GM12878 (cell line): ENCODE results near the gene FBXL19. TPM values are rescaled to one million over a fixed set of nuclear protein-coding genes. Genes with fewer than 3 reads are reported as not detected.

Source experiments
- ATAC-seq: fragments of 200-7000 bp; cut with Tn5 transposase; 3 replicates; pipeline ENCODE4 v1.9.1; 2020; ENCODE audit warnings: mild to moderate bottlenecking, moderate library complexity
- BruUV-seq: library from RNA; stranded (reverse); fragments of 400-500 nt; replicated peaks from 2 replicates; lab custom pipeline; 2021; lab: Mats Ljungman, UMichigan
- CTCF ChIA-PET: fragments of 300-600 bp; sonication (Branson Sonifier 250); formaldehyde crosslinking; extraction: SDS; loops from one replicate; lab custom pipeline; 2021; ENCODE audit warnings: inconsistent platforms; lab: Yijun Ruan, JAX
- POLR2A ChIA-PET: fragments of 350-600 bp; formaldehyde crosslinking; extraction: SDS; loops from one replicate; lab custom pipeline; 2021; ENCODE audit warnings: inconsistent platforms; lab: Charles Lee
- RAD21 ChIA-PET: fragments of 300-600 bp; sonication (Branson Sonifier 250); formaldehyde crosslinking; loops from one replicate; lab custom pipeline; 2023; ENCODE audit warnings: antibody characterized with exemption; ENCODE audit not compliant: unreplicated experiment; lab: Charles Lee
- SMC1A ChIA-PET: fragments of 300-600 bp; sonication (Branson Sonifier 250); formaldehyde crosslinking; loops from one replicate; lab custom pipeline; 2023; ENCODE audit not compliant: unreplicated experiment, uncharacterized antibody; lab: Charles Lee
- DNase-seq: peaks from one replicate; pipeline ENCODE4 v3.0.0-alpha.2; 2011; ENCODE audit warnings: low read depth, low spot score
- FAIRE-seq: peaks from 3 replicates; lab custom pipeline; 2011; peaks lifted over from hg19 to GRCh38; lab: Jason Lieb, UNC
- H2AFZ ChIP-seq: 2 replicates; pipeline ENCODE4 v1.6.0; 2011; ENCODE audit warnings: low read depth, low read length, control low read depth; ENCODE audit not compliant: control insufficient read depth
- H3K27ac ChIP-seq: 2 replicates; pipeline ENCODE4 v1.5.1; 2011; ENCODE audit warnings: control low read depth; ENCODE audit not compliant: control insufficient read depth, insufficient read depth
- H3K27me3 ChIP-seq, 2 experiments: replicated peaks in 1 of 2; 2 replicates each; pipeline versions ENCODE4 v1.6.0 to v1.6.1; 2011; ENCODE audit warnings: low read length in 1 of 2; ENCODE audit not compliant: control insufficient read depth in 2 of 2, insufficient read depth in 2 of 2
- H3K36me3 ChIP-seq, 2 experiments: 2 replicates each; pipeline ENCODE4 v1.5.1; 2011; ENCODE audit warnings: low read length in 1 of 2; ENCODE audit not compliant: control insufficient read depth in 2 of 2, insufficient read depth in 2 of 2
- H3K4me1 ChIP-seq: 2 replicates; pipeline ENCODE4 v1.6.1; 2011; ENCODE audit warnings: mild to moderate bottlenecking, low read length, moderate library complexity, mixed read lengths; ENCODE audit not compliant: control insufficient read depth, insufficient read depth
- H3K4me2 ChIP-seq: 2 replicates; pipeline ENCODE4 v1.6.0; 2011; ENCODE audit warnings: control low read depth; ENCODE audit not compliant: control insufficient read depth, insufficient read depth
- H3K4me3 ChIP-seq: fragments of 200-600 bp; sonication (generic); 2 replicates; pipeline ENCODE4 v1.5.1; 2016
- H3K79me2 ChIP-seq: 2 replicates; pipeline ENCODE4 v1.6.0; 2011; ENCODE audit warnings: low read length; ENCODE audit not compliant: control insufficient read depth, insufficient read depth
- H3K9ac ChIP-seq: 2 replicates; pipeline ENCODE4 v1.8.0; 2011; ENCODE audit warnings: low read length, control low read depth, mixed read lengths; ENCODE audit not compliant: control insufficient read depth, insufficient read depth
- H3K9me3 ChIP-seq: replicated peaks from 3 replicates; pipeline ENCODE4 v1.5.1; 2011; ENCODE audit warnings: mild to moderate bottlenecking, low read length; ENCODE audit not compliant: control insufficient read depth, insufficient read depth
- H4K20me1 ChIP-seq: 2 replicates; pipeline ENCODE4 v1.6.0; 2011; ENCODE audit not compliant: control insufficient read depth, insufficient read depth
- BRCA1 ChIP-seq: IDR thresholded peaks from 2 replicates; pipeline ENCODE4 v1.6.1; 2011; ENCODE audit warnings: low read depth, low read length, improper control_type of control experiment
- CHD2 ChIP-seq: IDR thresholded peaks from 2 replicates; pipeline ENCODE4 v1.6.1; 2011; ENCODE audit warnings: low read depth, low read length, improper control_type of control experiment, borderline replicate concordance
- CREM ChIP-seq: IDR thresholded peaks from 2 replicates; pipeline ENCODE4 v1.6.1; 2014; ENCODE audit warnings: antibody characterized with exemption, low read depth
- HCFC1 ChIP-seq: fragments of 150-350 bp; IDR thresholded peaks from 2 replicates; pipeline ENCODE4 v1.6.1; 2014; ENCODE audit warnings: low read length
- SPI1 ChIP-seq: IDR thresholded peaks from 2 replicates; pipeline ENCODE4 v1.6.1; 2011; ENCODE audit warnings: low read depth, mild to moderate bottlenecking, low read length, moderate library complexity, borderline replicate concordance; ENCODE audit not compliant: insufficient read depth
- TBL1XR1 ChIP-seq: IDR thresholded peaks from 2 replicates; pipeline ENCODE4 v1.6.1; 2012; ENCODE audit warnings: low read depth, low read length, improper control_type of control experiment
- ZNF207 ChIP-seq: fragments of 450-650 bp; IDR thresholded peaks from 2 replicates; pipeline ENCODE4 v1.6.1; 2014; ENCODE audit warnings: antibody characterized with exemption, mild to moderate bottlenecking, borderline replicate concordance
- WGBS: methylation state at CpG from one replicate; pipeline ENCODE4 v1.1.6; 2016; ENCODE audit warnings: low lambda C conversion rate; ENCODE audit not compliant: insufficient replicate concordance, insufficient coverage; ENCODE audit errors: missing lambda C conversion rate; 5-methylcytosine and 5-hydroxymethylcytosine counted together
- in situ Hi-C: fragments of 300-500 bp; cut with MboI; formaldehyde crosslinking; loops from 9 replicates; pipeline ENCODE4 v1.14.3; 2018; ENCODE audit warnings: mixed read lengths
- intact Hi-C: fragments of 100-400 bp; cut with micrococcal nuclease; formaldehyde crosslinking; loops from one replicate; pipeline ENCODE4 v1.14.2; 2022; ENCODE audit not compliant: unreplicated experiment
- polyA plus RNA-seq, 11 experiments: library from polyadenylated mRNA; depleted of rRNA in 4 of 11; unstranded in 6 of 11; stranded (reverse) in 5 of 11; fragments of >200 nt; fragmentation: Nextera tagmentation in 4 of 11; fragmentation: Illumina TruSeq in 1 of 11; extraction: Ambion mirVana in 4 of 11; extraction: Trizol in 1 of 11; gene quantifications; 1 replicate in 1 of 11; 2 replicates in 10 of 11; pipeline versions ENCODE4 v1.2.1 to v1.2.3, GENCODE V29; 2011 to 2016; ENCODE audit warnings: inconsistent platforms in 2 of 11, missing spikeins in 2 of 11, low read depth in 1 of 11
- total RNA-seq, 4 experiments: library from RNA; depleted of rRNA in 3 of 4; stranded (reverse); fragments of >200 nt in 3 of 4; fragmentation: Illumina TruSeq in 1 of 4; extraction: Trizol in 1 of 4; gene quantifications; 2 replicates each; pipeline versions ENCODE4 v1.2.1 to v1.2.3, GENCODE V29; 2013 to 2021
- TF ChIP-seq, protein P1 (sequence below): fragments of 450-650 bp; IDR thresholded peaks from 2 replicates; pipeline ENCODE4 v1.6.1; 2016; ENCODE audit warnings: mild to moderate bottlenecking, moderate library complexity, borderline replicate concordance
- TF ChIP-seq, protein P2 (sequence below): fragments of 450-650 bp; formaldehyde crosslinking; IDR thresholded peaks from 2 replicates; pipeline ENCODE4 v1.4.0; 2022; ENCODE audit warnings: mild to moderate bottlenecking, moderate library complexity
- TF ChIP-seq, protein P3 (sequence below): fragments of 450-650 bp; IDR thresholded peaks from 2 replicates; pipeline ENCODE4 v1.6.1; 2016; ENCODE audit warnings: mild to moderate bottlenecking

Gene FBXL19
- total and polyA plus RNA-seq, 10 of the 15 experiments (the other 5 are each of a cell fraction or from before 2014, with no cell fraction given) = 0.02 to 32.1 (median 6.8) TPM; not detected in 1

DNA sequence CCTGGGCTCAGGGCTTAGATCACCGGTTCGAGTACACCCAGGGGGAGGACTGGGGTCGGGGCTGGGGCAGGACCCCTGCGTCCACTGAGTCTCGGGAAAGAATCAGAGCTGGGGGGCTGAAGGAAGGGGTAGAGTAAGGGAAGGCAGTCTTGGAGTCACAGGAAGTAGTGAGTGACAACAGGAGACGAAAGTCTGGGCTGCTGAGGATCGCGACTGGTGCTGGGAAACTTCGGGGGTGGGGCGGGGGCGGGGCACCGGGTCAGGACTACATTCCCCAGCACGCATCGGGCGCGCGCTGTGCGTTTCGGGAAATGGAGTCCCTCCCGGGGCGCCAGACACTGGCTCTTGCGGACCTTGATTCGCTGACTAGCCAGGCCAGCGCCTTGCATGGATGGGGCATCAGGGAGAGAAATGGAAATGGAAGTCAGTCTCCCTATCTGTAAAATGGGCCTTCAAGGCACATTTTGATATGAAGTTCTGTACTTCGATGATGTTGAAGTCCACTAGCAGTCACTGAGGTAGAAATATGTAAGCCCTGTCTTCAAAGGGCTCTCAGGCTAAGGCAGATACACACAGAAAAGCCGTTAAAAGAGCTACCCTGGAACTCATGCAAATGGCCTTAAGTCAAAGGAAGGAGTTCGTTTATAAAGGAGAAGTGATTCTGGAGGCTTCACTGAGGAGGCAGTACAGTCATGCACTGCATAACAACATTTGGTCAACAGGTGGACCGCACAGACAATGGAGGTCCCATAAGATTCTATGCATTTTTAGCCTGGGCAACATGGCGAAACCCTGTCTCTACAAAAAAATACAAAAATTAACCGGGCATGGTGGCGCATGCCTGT is 26.3 kb upstream of the FBXL19 start:
- H3K27me3 ChIP-seq = no peaks in the 10 kb centered on the region
- H3K9me3 ChIP-seq = no peaks in the 10 kb centered on the region
- no TSS peak for BruUV-seq
- ChIA-PET SMC1A (interaction anchor here (0.5 to 8.8 kb wide), 5 partner anchors 14 to 99 kb away, joined by 3 to 146 read pairs (median 3); no protein-coding TSS in a partner anchor), CTCF (interaction anchor here (1.2 to 4.1 kb wide), 2 partner anchors 45 to 52 kb away, joined by 4 to 28 read pairs; no protein-coding TSS in a partner anchor), POLR2A (interaction anchor here (0.8 to 1.3 kb wide), 3 partner anchors 10 to 24 kb away, joined by 3 to 6 read pairs (median 4); no protein-coding TSS in a partner anchor), RAD21 (interaction anchor here (0.6 to 2.0 kb wide), 2 partner anchors 20 to 52 kb away, joined by 3 to 7 read pairs; no protein-coding TSS in a partner anchor)
- no peaks in the 10 kb centered on the region; the same call in 1 of the 2 replicates for H4K20me1 ChIP-seq
- peaks cover 1% of the 10 kb centered on the region; the same call in 1 of the 2 replicates for H3K79me2 ChIP-seq
- peak overlapping the region; percentile 78 for H2AFZ ChIP-seq
- peak; percentile 74 for ATAC-seq
- no peaks in the 10 kb centered on the region for H3K36me3 ChIP-seq
- DNase-seq = no peak
- peak overlapping the region; percentile 39; the same call in 1 of the 2 replicates for H3K27ac ChIP-seq
- in situ Hi-C loops = no loop called here
- intact Hi-C loops = loop anchor here (2.0 to 10.0 kb wide), 2 partner anchors 26 to 242 kb away; partner anchors contain the start of genes FBRS, FBXL19 and PRR14
- peak; percentile 71 for FAIRE-seq
- WGBS = 4% methylated on average over 27 of the region's 31 CpGs
- peaks cover 31% of the 10 kb centered on the region for H3K4me1 ChIP-seq
- peak overlapping the region; percentile 71 for H3K4me2 ChIP-seq
- H3K9ac ChIP-seq = peak overlapping the region; percentile 32; the same call in 1 of the 2 replicates
- H3K4me3 ChIP-seq = no peak overlapping the region
- TF ChIP-seq, protein P1, sequence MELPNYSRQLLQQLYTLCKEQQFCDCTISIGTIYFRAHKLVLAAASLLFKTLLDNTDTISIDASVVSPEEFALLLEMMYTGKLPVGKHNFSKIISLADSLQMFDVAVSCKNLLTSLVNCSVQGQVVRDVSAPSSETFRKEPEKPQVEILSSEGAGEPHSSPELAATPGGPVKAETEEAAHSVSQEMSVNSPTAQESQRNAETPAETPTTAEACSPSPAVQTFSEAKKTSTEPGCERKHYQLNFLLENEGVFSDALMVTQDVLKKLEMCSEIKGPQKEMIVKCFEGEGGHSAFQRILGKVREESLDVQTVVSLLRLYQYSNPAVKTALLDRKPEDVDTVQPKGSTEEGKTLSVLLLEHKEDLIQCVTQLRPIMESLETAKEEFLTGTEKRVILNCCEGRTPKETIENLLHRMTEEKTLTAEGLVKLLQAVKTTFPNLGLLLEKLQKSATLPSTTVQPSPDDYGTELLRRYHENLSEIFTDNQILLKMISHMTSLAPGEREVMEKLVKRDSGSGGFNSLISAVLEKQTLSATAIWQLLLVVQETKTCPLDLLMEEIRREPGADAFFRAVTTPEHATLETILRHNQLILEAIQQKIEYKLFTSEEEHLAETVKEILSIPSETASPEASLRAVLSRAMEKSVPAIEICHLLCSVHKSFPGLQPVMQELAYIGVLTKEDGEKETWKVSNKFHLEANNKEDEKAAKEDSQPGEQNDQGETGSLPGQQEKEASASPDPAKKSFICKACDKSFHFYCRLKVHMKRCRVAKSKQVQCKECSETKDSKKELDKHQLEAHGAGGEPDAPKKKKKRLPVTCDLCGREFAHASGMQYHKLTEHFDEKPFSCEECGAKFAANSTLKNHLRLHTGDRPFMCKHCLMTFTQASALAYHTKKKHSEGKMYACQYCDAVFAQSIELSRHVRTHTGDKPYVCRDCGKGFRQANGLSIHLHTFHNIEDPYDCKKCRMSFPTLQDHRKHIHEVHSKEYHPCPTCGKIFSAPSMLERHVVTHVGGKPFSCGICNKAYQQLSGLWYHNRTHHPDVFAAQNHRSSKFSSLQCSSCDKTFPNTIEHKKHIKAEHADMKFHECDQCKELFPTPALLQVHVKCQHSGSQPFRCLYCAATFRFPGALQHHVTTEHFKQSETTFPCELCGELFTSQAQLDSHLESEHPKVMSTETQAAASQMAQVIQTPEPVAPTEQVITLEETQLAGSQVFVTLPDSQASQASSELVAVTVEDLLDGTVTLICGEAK = peak; percentile 35; the same call in 1 of the 2 replicates
- TF ChIP-seq, protein P2, sequence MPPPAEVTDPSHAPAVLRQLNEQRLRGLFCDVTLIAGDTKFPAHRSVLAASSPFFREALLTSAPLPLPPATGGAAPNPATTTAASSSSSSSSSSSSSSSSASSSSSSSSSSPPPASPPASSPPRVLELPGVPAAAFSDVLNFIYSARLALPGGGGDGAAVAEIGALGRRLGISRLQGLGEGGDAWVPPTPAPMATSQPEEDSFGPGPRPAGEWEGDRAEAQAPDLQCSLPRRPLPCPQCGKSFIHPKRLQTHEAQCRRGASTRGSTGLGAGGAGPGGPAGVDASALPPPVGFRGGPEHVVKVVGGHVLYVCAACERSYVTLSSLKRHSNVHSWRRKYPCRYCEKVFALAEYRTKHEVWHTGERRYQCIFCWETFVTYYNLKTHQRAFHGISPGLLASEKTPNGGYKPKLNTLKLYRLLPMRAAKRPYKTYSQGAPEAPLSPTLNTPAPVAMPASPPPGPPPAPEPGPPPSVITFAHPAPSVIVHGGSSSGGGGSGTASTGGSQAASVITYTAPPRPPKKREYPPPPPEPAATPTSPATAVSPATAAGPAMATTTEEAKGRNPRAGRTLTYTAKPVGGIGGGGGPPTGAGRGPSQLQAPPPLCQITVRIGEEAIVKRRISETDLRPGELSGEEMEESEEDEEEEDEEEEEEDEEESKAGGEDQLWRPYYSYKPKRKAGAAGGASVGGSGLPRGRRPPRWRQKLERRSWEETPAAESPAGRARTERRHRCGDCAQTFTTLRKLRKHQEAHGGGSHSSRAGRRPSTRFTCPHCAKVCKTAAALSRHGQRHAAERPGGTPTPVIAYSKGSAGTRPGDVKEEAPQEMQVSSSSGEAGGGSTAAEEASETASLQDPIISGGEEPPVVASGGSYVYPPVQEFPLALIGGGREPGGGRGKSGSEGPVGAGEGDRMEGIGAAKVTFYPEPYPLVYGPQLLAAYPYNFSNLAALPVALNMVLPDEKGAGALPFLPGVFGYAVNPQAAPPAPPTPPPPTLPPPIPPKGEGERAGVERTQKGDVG = no peak
- TF ChIP-seq BRCA1 = no peak
- TF ChIP-seq SPI1 = peak; percentile 70; the same call in 1 of the 2 replicates
- TF ChIP-seq ZNF207 = no peak
- TF ChIP-seq CHD2 = peak; percentile 83
- peak; percentile 92 for TF ChIP-seq CREM
- TF ChIP-seq HCFC1 = peak; percentile 98
- TF ChIP-seq, protein P3, sequence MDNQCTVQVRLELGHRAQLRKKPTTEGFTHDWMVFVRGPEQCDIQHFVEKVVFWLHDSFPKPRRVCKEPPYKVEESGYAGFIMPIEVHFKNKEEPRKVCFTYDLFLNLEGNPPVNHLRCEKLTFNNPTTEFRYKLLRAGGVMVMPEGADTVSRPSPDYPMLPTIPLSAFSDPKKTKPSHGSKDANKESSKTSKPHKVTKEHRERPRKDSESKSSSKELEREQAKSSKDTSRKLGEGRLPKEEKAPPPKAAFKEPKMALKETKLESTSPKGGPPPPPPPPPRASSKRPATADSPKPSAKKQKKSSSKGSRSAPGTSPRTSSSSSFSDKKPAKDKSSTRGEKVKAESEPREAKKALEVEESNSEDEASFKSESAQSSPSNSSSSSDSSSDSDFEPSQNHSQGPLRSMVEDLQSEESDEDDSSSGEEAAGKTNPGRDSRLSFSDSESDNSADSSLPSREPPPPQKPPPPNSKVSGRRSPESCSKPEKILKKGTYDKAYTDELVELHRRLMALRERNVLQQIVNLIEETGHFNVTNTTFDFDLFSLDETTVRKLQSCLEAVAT = 0 out of 2 replicates have a peak, but pooled peaks have one; percentile 7
- no peak for TF ChIP-seq TBL1XR1
